Fibroblast of upper back skin (primary cell): ENCODE results near the gene SLC24A1.
A peak's percentile ranks its signal among the peaks of the same experiment; 100 is the strongest.

Experiments used
- DNase-seq: peaks from one replicate; pipeline ENCODE4 v3.0.0-alpha.2; 2013

The SLC24A1 gene

DNA sequence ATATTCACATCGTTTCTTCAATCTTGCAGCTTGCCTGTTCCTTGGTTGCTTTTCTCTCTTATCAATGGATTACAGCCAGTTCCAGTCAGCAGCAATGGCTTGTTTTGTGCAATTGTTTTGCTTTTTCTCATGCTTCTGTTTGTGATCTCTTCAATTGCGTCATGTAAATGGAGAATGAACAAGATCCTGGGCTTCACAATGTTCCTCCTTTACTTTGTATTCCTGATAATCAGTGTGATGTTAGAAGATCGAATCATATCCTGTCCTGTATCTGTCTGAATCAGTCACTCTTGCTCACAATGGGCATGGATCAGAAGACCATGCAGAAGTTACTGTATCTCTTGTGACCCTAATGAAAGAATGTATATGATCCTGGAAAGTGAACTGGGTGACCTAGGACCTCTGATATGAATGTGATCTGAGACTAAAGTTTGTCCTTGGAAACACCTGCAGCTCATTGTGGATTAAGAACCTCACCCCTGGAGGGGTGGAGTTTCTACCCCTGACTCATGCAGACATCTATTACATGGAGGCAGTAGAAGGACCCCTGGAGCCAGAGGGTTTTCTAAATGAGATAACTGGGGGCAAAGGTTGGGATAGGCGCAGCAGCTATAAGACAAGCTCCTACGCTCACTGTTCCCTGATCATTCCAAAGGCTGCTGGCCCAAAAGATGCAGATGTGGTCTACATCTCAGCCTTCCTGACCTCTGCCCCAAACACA, 32.2 kb downstream of the SLC24A1 start:
- DNase-seq: peak; percentile 18

DNA sequence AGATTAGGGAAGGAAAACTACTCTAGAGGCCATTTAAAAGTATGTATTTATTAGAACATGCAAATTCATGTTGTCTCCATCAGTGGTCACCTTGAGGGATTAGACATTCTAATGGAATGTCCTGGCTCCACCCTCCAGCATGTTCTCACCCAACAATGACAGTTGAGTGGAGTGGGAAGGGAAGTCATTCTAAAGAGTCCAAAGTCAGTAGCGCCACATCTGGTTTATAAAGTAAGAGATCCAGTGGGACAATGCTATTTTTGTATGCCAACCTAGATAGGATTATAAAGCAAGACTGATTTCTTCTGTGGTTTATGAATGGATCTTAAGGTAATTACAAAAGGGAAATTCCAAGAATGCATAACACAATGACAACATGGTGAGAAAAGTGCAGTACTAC, 33.3 kb downstream of the SLC24A1 start:
- peak; percentile 34 for DNase-seq

DNA sequence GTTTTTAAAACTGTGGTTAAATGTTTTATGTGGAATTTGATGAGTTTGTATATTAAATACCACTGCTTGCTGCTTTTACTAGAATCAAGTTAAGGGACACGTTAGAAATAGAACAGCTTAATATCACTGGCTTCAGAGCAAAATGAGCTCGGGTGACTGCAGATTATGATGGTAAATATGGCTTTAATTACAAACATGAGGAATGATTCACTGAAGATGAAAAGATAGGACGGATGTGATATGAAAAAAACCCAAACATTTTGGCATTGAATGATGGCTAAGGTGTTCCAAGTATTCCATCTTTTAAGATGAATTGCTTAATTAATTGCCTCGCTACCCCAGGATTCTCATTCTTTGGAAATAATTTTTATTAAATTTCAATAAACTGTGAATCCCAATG, 33.7 kb downstream of the SLC24A1 start:
- DNase-seq: no peak

DNA sequence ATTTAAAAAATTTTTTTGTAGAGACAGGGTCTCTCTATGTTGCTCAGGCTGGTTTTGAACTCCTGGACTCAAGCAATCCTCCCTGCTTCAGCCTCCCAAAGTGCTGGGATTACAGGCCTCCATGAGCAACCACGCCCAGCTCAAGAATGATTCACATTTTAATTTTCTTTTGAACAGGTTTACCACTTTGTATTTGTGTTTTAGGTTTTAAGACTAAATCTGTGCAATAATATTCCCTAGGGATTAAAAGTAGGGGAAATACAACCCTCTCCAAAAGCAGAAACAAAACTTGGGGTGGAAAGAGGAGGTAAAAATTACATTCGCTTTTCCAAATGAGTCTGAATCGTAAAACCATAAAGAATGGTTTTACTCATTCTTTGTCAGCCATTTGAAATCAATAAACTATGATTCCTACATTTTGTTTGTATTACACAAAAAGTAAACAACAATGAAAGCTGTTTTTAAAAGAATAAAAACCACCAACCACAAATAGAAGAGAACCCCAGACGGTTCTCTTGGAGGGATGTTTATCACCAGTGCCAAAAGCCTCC, 37.8 kb downstream of the SLC24A1 start:
- no peak for DNase-seq

DNA sequence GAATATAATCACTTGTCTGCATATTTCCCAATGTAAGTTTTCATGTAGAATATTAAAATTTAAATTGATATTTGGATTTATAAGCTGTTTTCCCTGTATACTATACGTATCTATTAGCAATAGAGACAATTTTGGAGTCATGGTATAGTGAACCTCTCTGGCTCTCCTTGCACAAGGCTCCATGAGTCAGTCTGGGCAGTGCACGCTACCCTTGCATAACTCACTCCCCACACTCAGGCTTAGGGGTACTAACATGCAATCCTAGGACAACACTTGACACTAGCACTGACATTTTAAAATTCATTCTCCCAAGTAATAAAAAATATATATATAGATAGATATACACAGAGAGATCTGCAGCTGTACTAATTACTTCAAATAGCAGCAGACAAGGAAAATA, 39.2 kb downstream of the SLC24A1 start:
- no peak for DNase-seq

DNA sequence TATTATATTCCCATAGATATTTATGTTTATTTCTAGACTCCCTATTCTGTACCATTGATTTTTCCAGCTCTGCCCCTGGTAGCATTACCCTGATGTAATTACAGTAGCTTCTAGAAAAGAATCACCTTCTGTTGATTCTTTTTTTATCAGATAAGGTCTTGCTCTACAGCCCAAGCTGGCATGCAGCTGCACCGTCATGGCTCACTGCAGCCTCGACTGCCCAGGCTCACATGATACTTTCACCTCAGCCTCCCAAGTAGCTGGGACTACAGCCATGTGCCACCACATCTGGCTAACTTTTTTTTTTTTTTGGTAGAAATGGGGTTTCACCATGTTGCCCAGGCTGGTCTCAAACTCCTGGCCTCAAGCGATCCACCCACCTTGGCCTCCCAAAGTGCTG, 41.8 kb downstream of the SLC24A1 start:
- DNase-seq: no peak

DNA sequence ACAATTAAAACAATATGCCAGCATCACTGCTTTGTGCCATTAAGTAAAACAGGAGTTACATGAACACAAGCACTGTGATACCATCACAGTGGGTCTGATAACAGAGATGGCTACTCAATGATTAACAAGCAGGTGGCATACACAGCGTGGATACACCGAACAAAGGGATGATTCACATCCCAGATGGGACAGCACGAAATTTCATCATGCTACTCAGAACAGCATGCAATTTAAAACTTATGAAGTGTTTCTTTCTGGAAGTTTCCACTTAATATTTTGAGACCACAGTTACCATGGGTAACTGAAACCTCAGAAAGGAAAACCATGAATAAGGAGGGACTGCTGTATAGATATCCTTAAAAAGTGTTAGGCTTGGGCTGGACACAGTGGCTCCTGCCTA, 44.5 kb downstream of the SLC24A1 start:
- peak; percentile 44 for DNase-seq

DNA sequence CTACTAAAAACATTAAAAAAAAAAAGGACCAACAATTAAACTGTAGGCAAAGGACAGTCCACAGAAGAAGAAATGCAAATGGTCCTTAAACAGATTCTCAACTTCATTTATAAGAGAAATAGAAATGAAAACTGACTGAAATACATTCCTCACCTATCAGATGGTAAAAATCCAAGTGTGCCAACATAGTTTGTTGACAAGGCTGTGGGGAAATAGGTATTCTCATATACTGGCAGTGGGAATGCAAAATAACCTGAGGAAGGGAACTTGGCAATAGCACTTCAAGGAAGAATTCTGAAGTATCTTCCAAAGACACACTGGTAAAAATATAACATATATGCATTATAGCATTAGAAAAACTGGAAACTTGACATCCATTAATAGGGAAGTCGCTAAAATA, 53.8 kb downstream of the SLC24A1 start:
- no peak for DNase-seq

DNA sequence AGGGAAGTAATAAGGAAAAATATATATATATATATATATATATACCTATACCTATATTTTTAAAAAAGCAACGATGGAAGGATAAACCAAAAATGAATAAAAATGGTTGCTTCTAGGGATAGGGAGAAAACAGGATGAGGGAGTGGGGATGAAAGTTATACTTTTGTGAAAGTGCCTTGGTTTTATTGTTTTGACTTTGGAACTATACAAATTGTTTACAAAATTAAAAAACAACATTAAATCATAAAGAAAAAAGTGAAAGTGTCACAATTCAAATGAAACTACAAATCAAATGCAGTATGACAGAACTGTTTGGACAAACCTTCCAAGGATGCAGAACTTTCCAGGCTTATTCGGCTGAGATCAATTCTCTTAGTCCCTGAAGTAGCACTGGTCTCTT, 54.4 kb downstream of the SLC24A1 start:
- no peak for DNase-seq

DNA sequence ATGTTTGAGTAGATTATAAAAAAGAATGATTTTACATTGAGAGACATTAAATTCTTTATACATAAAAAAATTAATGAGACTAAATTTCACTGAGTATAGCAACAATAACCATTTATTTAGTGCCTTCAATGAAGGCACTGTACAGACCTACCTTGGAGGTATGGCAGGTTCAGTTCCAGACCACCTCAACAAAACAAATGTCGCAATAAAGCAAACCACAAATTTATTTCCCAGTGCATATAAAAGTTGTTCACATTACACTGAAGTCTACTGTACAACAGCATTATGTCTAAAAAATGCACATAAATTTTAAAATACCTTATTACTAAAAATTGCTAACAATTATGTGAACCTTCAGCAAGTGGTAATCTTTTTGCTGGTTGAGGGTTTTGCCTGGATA, 58.8 kb downstream of the SLC24A1 start:
- DNase-seq: no peak

DNA sequence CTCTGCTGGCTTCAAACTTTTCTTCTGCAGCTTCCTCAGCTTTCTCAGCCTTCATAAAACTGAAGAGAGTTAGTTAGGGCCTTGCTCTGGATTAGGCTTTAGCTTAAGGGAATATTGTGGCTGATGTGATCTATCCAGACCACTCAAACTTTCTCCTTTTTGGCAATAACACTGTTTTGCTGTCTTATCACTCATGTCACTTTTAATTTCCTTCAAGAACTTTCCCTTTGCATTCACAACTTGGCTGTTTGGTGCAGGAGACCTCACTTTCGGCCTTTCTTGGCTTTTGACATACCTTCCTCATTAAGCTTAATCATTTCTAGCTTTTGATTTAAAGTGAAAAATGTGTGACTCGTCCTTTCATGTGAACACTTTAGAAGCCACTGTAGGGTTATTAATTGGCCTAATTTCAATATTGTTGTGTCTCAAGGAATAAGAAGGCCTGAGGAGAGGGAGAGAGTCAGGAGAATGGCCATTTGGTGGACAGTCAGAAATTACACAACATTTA, 60.7 kb downstream of the SLC24A1 start:
- no peak for DNase-seq

DNA sequence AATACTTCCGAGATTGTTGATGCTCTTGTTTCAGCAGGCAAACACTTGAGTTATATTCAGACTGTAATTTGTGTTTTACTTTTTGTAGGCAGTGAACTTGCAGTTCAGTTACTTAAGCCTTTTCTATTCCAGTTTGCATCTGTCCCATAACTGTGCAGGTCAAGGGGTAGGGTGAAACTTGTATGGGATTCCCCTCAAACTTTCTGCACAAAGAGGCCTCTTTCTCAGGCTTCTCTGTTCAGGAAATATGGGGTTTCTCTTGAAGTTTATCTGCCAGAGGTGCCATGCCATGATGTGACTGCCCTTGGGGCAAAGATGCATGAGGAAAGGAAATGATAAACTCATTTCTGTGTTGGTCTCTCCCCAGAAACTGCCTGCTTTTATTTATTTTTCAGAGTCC, 66.7 kb downstream of the SLC24A1 start:
- no peak for DNase-seq

DNA sequence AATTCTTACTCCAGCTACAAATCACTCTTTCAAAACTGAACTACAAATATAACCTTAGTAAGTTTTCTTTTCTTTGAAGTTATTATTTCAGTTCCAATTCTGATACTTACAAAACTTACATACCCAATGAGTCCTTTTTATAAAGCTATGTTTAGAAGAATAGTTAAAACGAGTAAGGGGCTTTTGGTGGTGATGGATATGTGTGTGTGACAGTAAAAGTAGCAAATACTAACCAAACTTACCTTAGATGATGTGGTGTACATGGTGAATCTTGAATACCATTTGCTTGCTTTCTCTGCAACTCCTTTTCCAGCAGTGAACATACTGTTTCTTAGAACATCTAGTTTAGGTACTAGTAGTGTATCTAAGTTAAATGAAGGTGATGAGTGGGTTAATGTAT, 68.4 kb downstream of the SLC24A1 start:
- no peak for DNase-seq

DNA sequence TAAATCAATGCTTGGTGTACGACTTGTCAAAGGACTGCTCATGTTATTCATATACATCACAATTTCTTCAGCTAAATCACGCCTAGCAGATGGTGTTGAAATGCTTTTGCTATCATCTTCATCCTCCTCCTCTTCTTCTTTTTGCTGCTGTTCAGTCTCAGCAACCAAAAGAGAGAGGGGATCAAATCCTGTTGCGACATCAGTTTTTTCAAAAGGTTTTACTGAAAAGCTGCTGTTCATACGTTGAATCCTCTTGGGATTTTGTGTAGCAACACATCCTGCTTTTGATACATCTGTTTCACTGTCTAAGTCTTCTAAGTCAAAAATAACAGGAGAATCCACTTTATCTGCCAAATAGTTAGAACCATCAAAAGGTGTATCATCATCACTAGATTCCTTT, 69.0 kb downstream of the SLC24A1 start:
- DNase-seq: no peak

DNA sequence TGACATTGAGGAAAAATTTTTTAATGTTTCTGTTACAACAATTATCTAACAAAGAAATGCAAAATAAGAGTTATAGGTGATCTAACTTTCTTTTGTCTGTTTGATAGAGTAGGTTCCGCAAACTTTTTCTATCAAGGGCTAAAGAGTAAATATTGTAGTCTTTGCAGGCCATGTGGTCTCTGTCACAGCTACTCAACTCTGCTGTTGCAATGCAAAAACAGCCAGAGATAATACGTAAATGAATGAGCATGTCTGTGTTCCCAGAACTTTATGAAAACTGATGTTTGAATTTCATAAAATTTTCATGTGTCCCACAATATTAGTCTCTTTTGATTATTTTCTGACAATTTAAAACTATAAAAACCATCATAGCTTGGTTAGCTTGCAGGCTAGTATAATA, 73.3 kb downstream of the SLC24A1 start:
- DNase-seq: no peak
